ENCODE results near the gene DCTN4. TPM values are rescaled to one million over a fixed set of nuclear protein-coding genes. Genes with fewer than 3 reads are reported as not detected.

The DCTN4 gene
- total and polyA plus RNA-seq, 9 of the 15 experiments (the other 6 are each of a cell fraction or from before 2014, with no cell fraction given): 20.4 to 64.9 (median 49.9) TPM

DNA sequence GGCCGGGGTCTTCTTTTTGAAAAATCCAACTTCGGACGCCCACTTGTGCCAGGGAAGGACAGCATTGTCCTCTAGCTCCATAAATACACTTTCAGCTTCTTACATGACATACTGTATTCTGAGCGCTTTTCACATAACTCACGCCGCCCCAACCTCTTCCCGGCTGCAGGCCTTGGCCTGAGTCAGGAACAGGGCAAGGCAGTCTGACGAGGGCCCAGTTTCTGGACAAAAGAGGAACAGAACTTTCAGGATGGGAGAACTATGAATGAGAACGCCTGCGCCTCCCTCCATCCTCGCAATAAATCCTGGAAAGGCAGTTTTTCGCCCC, 650 bp downstream of the DCTN4 start (continued):
- TF ChIP-seq, protein P1, sequence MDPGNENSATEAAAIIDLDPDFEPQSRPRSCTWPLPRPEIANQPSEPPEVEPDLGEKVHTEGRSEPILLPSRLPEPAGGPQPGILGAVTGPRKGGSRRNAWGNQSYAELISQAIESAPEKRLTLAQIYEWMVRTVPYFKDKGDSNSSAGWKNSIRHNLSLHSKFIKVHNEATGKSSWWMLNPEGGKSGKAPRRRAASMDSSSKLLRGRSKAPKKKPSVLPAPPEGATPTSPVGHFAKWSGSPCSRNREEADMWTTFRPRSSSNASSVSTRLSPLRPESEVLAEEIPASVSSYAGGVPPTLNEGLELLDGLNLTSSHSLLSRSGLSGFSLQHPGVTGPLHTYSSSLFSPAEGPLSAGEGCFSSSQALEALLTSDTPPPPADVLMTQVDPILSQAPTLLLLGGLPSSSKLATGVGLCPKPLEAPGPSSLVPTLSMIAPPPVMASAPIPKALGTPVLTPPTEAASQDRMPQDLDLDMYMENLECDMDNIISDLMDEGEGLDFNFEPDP (CRISPR knock-in tag; IDR thresholded peaks at IDR 0.05): no peak
- 0 out of 2 replicates have a peak, but pooled peaks have one; percentile 10 for TF ChIP-seq ZNF324 (CRISPR knock-in tag; IDR thresholded peaks at IDR 0.05)
- no peak for TF ChIP-seq FOSL1 (tag; conservative IDR thresholded peaks at IDR 0.05)
- TF ChIP-seq SAP30 (IDR thresholded peaks at IDR 0.05; ENCODE audit: borderline replicate concordance, insufficient read depth, low read depth, low read length, poor library complexity, severe bottlenecking): peak; percentile 14
- TF ChIP-seq HMG20A (CRISPR knock-in tag; conservative IDR thresholded peaks at IDR 0.05): no peak
- no peak for TF ChIP-seq PHB2 (IDR thresholded peaks at IDR 0.05; ENCODE audit: low read depth)
- TF ChIP-seq, protein P2, sequence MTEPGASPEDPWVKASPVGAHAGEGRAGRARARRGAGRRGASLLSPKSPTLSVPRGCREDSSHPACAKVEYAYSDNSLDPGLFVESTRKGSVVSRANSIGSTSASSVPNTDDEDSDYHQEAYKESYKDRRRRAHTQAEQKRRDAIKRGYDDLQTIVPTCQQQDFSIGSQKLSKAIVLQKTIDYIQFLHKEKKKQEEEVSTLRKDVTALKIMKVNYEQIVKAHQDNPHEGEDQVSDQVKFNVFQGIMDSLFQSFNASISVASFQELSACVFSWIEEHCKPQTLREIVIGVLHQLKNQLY (CRISPR knock-in tag; conservative IDR thresholded peaks at IDR 0.05): no peak
- TF ChIP-seq BRD4 (IDR thresholded peaks at IDR 0.05): peak; percentile 88
- TF ChIP-seq RBM34 (IDR thresholded peaks at IDR 0.05; ENCODE audit: borderline replicate concordance, insufficient read depth, low read length): no peak
- TF ChIP-seq, protein P3, sequence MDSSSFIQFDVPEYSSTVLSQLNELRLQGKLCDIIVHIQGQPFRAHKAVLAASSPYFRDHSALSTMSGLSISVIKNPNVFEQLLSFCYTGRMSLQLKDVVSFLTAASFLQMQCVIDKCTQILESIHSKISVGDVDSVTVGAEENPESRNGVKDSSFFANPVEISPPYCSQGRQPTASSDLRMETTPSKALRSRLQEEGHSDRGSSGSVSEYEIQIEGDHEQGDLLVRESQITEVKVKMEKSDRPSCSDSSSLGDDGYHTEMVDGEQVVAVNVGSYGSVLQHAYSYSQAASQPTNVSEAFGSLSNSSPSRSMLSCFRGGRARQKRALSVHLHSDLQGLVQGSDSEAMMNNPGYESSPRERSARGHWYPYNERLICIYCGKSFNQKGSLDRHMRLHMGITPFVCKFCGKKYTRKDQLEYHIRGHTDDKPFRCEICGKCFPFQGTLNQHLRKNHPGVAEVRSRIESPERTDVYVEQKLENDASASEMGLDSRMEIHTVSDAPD (CRISPR knock-in tag; IDR thresholded peaks at IDR 0.05): no peak
- TF ChIP-seq, protein P4, sequence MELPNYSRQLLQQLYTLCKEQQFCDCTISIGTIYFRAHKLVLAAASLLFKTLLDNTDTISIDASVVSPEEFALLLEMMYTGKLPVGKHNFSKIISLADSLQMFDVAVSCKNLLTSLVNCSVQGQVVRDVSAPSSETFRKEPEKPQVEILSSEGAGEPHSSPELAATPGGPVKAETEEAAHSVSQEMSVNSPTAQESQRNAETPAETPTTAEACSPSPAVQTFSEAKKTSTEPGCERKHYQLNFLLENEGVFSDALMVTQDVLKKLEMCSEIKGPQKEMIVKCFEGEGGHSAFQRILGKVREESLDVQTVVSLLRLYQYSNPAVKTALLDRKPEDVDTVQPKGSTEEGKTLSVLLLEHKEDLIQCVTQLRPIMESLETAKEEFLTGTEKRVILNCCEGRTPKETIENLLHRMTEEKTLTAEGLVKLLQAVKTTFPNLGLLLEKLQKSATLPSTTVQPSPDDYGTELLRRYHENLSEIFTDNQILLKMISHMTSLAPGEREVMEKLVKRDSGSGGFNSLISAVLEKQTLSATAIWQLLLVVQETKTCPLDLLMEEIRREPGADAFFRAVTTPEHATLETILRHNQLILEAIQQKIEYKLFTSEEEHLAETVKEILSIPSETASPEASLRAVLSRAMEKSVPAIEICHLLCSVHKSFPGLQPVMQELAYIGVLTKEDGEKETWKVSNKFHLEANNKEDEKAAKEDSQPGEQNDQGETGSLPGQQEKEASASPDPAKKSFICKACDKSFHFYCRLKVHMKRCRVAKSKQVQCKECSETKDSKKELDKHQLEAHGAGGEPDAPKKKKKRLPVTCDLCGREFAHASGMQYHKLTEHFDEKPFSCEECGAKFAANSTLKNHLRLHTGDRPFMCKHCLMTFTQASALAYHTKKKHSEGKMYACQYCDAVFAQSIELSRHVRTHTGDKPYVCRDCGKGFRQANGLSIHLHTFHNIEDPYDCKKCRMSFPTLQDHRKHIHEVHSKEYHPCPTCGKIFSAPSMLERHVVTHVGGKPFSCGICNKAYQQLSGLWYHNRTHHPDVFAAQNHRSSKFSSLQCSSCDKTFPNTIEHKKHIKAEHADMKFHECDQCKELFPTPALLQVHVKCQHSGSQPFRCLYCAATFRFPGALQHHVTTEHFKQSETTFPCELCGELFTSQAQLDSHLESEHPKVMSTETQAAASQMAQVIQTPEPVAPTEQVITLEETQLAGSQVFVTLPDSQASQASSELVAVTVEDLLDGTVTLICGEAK (IDR thresholded peaks at IDR 0.05): no peak
- TF ChIP-seq, protein P4 (CRISPR knock-in tag; IDR thresholded peaks at IDR 0.05): no peak
- no peak for TF ChIP-seq PPARD (CRISPR knock-in tag; IDR thresholded peaks at IDR 0.05)
- TF ChIP-seq, protein P5, sequence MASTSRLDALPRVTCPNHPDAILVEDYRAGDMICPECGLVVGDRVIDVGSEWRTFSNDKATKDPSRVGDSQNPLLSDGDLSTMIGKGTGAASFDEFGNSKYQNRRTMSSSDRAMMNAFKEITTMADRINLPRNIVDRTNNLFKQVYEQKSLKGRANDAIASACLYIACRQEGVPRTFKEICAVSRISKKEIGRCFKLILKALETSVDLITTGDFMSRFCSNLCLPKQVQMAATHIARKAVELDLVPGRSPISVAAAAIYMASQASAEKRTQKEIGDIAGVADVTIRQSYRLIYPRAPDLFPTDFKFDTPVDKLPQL (IDR thresholded peaks at IDR 0.05; ENCODE audit: extremely low read depth, insufficient read length): peak; percentile 28
